Body of pancreas (tissue), 4 donors: ENCODE results near the gene EML4. TPM values are rescaled to one million over a fixed set of nuclear protein-coding genes. Genes with fewer than 3 reads are reported as not detected.
A peak's percentile ranks its signal among the peaks of the same experiment; 100 is the strongest.

Experiments
- ATAC-seq: fragments of 150-250 bp; one replicate; pipeline ENCODE4 v1.9.1; 2016
- DNase-seq, 4 donors: peaks; one replicate each; pipeline ENCODE4 v3.0.0-alpha.2; 2019
- H3K27ac ChIP-seq, 4 donors: fragments of 200-600 bp; sonication (generic); 1 replicate in 3 of 4; 2 replicates in 1 of 4; pipeline versions ENCODE4 v1.5.1 to v1.6.1; 2016 to 2019; ENCODE audit warnings: mild to moderate bottlenecking in 1 of 4, mixed read lengths in 1 of 4, moderate library complexity in 1 of 4
- H3K27me3 ChIP-seq, 2 donors: fragments of 200-600 bp; sonication (generic); one replicate each; pipeline ENCODE4 v1.6.0; 2016; ENCODE audit warnings: mild to moderate bottlenecking in 1 of 2
- H3K36me3 ChIP-seq, 2 donors: fragments of 200-600 bp; sonication (generic); replicated peaks in 1 of 2; 2 replicates each; pipeline ENCODE4 v1.5.1; 2016; ENCODE audit warnings: low read depth in 2 of 2; ENCODE audit not compliant: insufficient read depth in 1 of 2
- H3K4me1 ChIP-seq: fragments of 200-600 bp; sonication (generic); one replicate; pipeline ENCODE4 v1.6.0; 2016
- H3K4me3 ChIP-seq, 2 donors: fragments of 200-600 bp; sonication (generic); 1 replicate in 1 of 2; 2 replicates in 1 of 2; pipeline ENCODE4 v1.5.1; 2016 to 2019
- H3K9me3 ChIP-seq, 3 donors: fragments of 200-600 bp; sonication (generic); 1 replicate in 2 of 3; 2 replicates in 1 of 3; pipeline ENCODE4 v1.5.1; 2016
- CTCF ChIP-seq, 7 experiments: fragments of 450-650 bp in 4 of 7; fragments of 200-600 bp in 3 of 7; sonication (generic) in 3 of 7; IDR thresholded peaks; one replicate each; pipeline ENCODE4 v1.5.1; 2016 to 2019; ENCODE audit warnings: antibody characterized with exemption in 7 of 7
- POLR2A ChIP-seq, 3 donors: fragments of 450-650 bp; IDR thresholded peaks; one replicate each; pipeline ENCODE4 v1.6.1; 2016; ENCODE audit warnings: antibody characterized with exemption in 3 of 3, mild to moderate bottlenecking in 2 of 3
- WGBS, 2 donors: methylation state at CpG; one replicate each; pipeline ENCODE4 v1.1.5; 2017; 5-methylcytosine and 5-hydroxymethylcytosine counted together
- intact Hi-C: fragments of 100-400 bp; cut with DNase I; formaldehyde crosslinking; loops from one replicate; pipeline ENCODE4 v1.15.1; 2023
- total RNA-seq, 2 donors: library from RNA; depleted of rRNA; stranded (reverse); fragments of >200 nt; gene quantifications; one replicate each; pipeline ENCODE4 v1.1.0, GENCODE V29; 2016

Gene EML4
- total RNA-seq, 2 donors from 2014 or later, result 37.4 to 39.9 TPM

- TF ChIP-seq POLR2A (IDR thresholded peaks at IDR 0.05), result no peak
- no peak for TF ChIP-seq CTCF (IDR thresholded peaks at IDR 0.05)
- 84 to 98% methylated on average over 2 of the region's 2 CpGs for WGBS, 2 donors
- H3K36me3 ChIP-seq, result peaks cover 0 to 10% of the 10 kb centered on the region in 2 donors
- H3K9me3 ChIP-seq, result no peaks in the 10 kb centered on the region
- no peaks in the 10 kb centered on the region for H3K4me1 ChIP-seq
- no peak for DNase-seq
- H3K27ac ChIP-seq, result peak overlapping the region in 2 of 4 donors; percentile 2 to 7
- no peak for ATAC-seq
- H3K27me3 ChIP-seq, result no peaks in the 10 kb centered on the region
- intact Hi-C loops, result no loop called here
- H3K4me3 ChIP-seq, result no peak overlapping the region
Measured at GRCh38 chr2:42297322-42297936, 128.3 kb downstream of the EML4 start.

GRCh38 chr2:42298132-42298531 lies 129.0 kb downstream of the EML4 start:
- Histone ChIP-seq H3K4me3 (no peak overlapping the region), H3K27me3 (no peaks in the 10 kb centered on the region), H3K27ac (no peak overlapping the region), H3K36me3 (peaks cover 0 to 11% of the 10 kb centered on the region in 2 donors), H3K9me3 (no peaks in the 10 kb centered on the region), H3K4me1 (no peaks in the 10 kb centered on the region)
- 35 to 100% methylated on average over 1 of the region's 1 CpG for WGBS, 2 donors
- ATAC-seq (no peak), DNase-seq (no peak)
- TF ChIP-seq CTCF (IDR thresholded peaks at IDR 0.05) (no peak), POLR2A (IDR thresholded peaks at IDR 0.05) (no peak)
- intact Hi-C loops, result no loop called here

- Histone ChIP-seq H3K36me3 (peaks cover 0 to 10% of the 10 kb centered on the region in 2 donors), H3K27ac (no peak overlapping the region), H3K27me3 (no peaks in the 10 kb centered on the region), H3K4me3 (no peak overlapping the region), H3K4me1 (no peaks in the 10 kb centered on the region), H3K9me3 (no peaks in the 10 kb centered on the region)
- DNase-seq (no peak), ATAC-seq (no peak)
- intact Hi-C loops, result no loop called here
- whole genome bisulfite sequencing, 2 donors, result 81 to 84% methylated on average over 3 of the region's 3 CpGs
- TF ChIP-seq CTCF (IDR thresholded peaks at IDR 0.05) (no peak), POLR2A (IDR thresholded peaks at IDR 0.05) (no peak)
Measured at GRCh38 chr2:42298996-42299754, 130.0 kb downstream of the EML4 start.

- 35 to 40% methylated on average over 2 of the region's 2 CpGs for WGBS, 2 donors
- Histone ChIP-seq H3K27me3 (no peaks in the 10 kb centered on the region), H3K27ac (no peak overlapping the region), H3K4me3 (no peak overlapping the region), H3K9me3 (no peaks in the 10 kb centered on the region), H3K36me3 (peaks cover 0 to 10% of the 10 kb centered on the region in 2 donors), H3K4me1 (no peaks in the 10 kb centered on the region)
- ATAC-seq (no peak), DNase-seq (no peak)
- intact Hi-C loops, result no loop called here
- no peak for TF ChIP-seq POLR2A (IDR thresholded peaks at IDR 0.05)
Measured at GRCh38 chr2:42300527-42300926, 131.4 kb downstream of the EML4 start.

- ATAC-seq, result no peak
- DNase-seq, result no peak
- H3K4me3 ChIP-seq, result no peak overlapping the region
- H3K36me3 ChIP-seq, result peaks cover 0 to 5% of the 10 kb centered on the region in 2 donors
- H3K9me3 ChIP-seq, result no peaks in the 10 kb centered on the region
- no peaks in the 10 kb centered on the region for H3K4me1 ChIP-seq
- no peaks in the 10 kb centered on the region for H3K27me3 ChIP-seq
- WGBS, 2 donors, result 68 to 69% methylated on average over 3 of the region's 3 CpGs
- H3K27ac ChIP-seq, result no peak overlapping the region
- TF ChIP-seq POLR2A (IDR thresholded peaks at IDR 0.05) (no peak), CTCF (IDR thresholded peaks at IDR 0.05) (no peak)
- intact Hi-C loops, result no loop called here
Measured at GRCh38 chr2:42303252-42303651, 134.1 kb downstream of the EML4 start.
